ENCODE data around the gene PIM2. TPM values are rescaled to one million over a fixed set of nuclear protein-coding genes. Genes with fewer than 3 reads are reported as not detected.

PIM2 gene
- total and polyA plus RNA-seq, 2 donors from 2014 or later = 8.7 to 29.6 TPM

GRCh38 chrX:48940404-48940955, 21.7 kb upstream of the PIM2 start:
- H3K9ac ChIP-seq (ENCODE audit: low read length in 3 of 3) = no peak overlapping the region
- FAIRE-seq = no peak
- intact Hi-C loops (cut with DNase I) = no loop called here
- peaks cover 0 to 11% (median 0%) of the 10 kb centered on the region in 3 donors for H3K36me3 ChIP-seq (ENCODE audit: control insufficient read depth in 2 of 3, insufficient read depth in 3 of 3, low read length in 3 of 3)
- no peak for TF ChIP-seq CTCF (IDR thresholded peaks at IDR 0.05; ENCODE audit: borderline replicate concordance, extremely low read depth, insufficient read depth)
- no peaks in the 10 kb centered on the region for H3K27me3 ChIP-seq (ENCODE audit: control insufficient read depth, insufficient read depth, low read length)
- H3K4me3 ChIP-seq (ENCODE audit: low read length in 3 of 3) = no peak overlapping the region
- DNase-seq = no peak
- H3K27ac ChIP-seq (ENCODE audit: low read depth in 2 of 2, low read length in 2 of 2) = no peak overlapping the region
- no peaks in the 10 kb centered on the region for H3K9me3 ChIP-seq (ENCODE audit: control insufficient read depth in 2 of 3, insufficient read depth in 1 of 3, low read length in 3 of 3)
- peaks cover 0 to 12% (median 0%) of the 10 kb centered on the region in 3 donors for H3K4me1 ChIP-seq (ENCODE audit: control insufficient read depth in 2 of 3, insufficient read depth in 2 of 3, low read depth in 1 of 3, low read length in 3 of 3)

GRCh38 chrX:48939524-48940228, 20.9 kb upstream of the PIM2 start:
- Histone ChIP-seq H3K27ac (ENCODE audit: low read depth in 2 of 2, low read length in 2 of 2) (no peak overlapping the region), H3K9me3 (ENCODE audit: control insufficient read depth in 2 of 3, insufficient read depth in 1 of 3, low read length in 3 of 3) (no peaks in the 10 kb centered on the region), H3K4me3 (ENCODE audit: low read length in 3 of 3) (no peak overlapping the region), H3K9ac (ENCODE audit: low read length in 3 of 3) (no peak overlapping the region), H3K36me3 (ENCODE audit: control insufficient read depth in 2 of 3, insufficient read depth in 3 of 3, low read length in 3 of 3) (peaks cover 0 to 14% (median 0%) of the 10 kb centered on the region in 3 donors), H3K4me1 (ENCODE audit: control insufficient read depth in 2 of 3, insufficient read depth in 2 of 3, low read depth in 1 of 3, low read length in 3 of 3) (peaks cover 0 to 12% (median 0%) of the 10 kb centered on the region in 3 donors), H3K27me3 (ENCODE audit: control insufficient read depth, insufficient read depth, low read length) (no peaks in the 10 kb centered on the region)
- DNase-seq (no peak), FAIRE-seq (no peak)
- no peak for TF ChIP-seq CTCF (IDR thresholded peaks at IDR 0.05; ENCODE audit: borderline replicate concordance, extremely low read depth, insufficient read depth)
- intact Hi-C loops (cut with DNase I) = no loop called here

- TF ChIP-seq CTCF (IDR thresholded peaks at IDR 0.05; ENCODE audit: borderline replicate concordance, extremely low read depth, insufficient read depth) = no peak
- no peak for FAIRE-seq
- Histone ChIP-seq H3K4me1 (ENCODE audit: control insufficient read depth in 2 of 3, insufficient read depth in 2 of 3, low read depth in 1 of 3, low read length in 3 of 3) (peaks cover 0 to 12% (median 0%) of the 10 kb centered on the region in 3 donors), H3K27ac (ENCODE audit: low read depth in 2 of 2, low read length in 2 of 2) (no peak overlapping the region), H3K9ac (ENCODE audit: low read length in 3 of 3) (no peak overlapping the region), H3K36me3 (ENCODE audit: control insufficient read depth in 2 of 3, insufficient read depth in 3 of 3, low read length in 3 of 3) (peaks cover 0 to 22% (median 2%) of the 10 kb centered on the region in 3 donors), H3K9me3 (ENCODE audit: control insufficient read depth in 2 of 3, insufficient read depth in 1 of 3, low read length in 3 of 3) (no peaks in the 10 kb centered on the region), H3K27me3 (ENCODE audit: control insufficient read depth, insufficient read depth, low read length) (no peaks in the 10 kb centered on the region), H3K4me3 (ENCODE audit: low read length in 3 of 3) (no peak overlapping the region)
- DNase-seq = no peak
- intact Hi-C loops (cut with DNase I) = no loop called here
Observed at GRCh38 chrX:48938721-48939425, 20.0 kb upstream of the PIM2 start.
